ENCODE data around the gene PDE6D. TPM values are rescaled to one million over a fixed set of nuclear protein-coding genes. Genes with fewer than 3 reads are reported as not detected.
A peak's percentile ranks its signal among the peaks of the same experiment; 100 is the strongest.

The PDE6D gene
- total and polyA plus RNA-seq, 8 donors = 1.7 to 29.4 (median 24.1) TPM; not detected in 1

DNA sequence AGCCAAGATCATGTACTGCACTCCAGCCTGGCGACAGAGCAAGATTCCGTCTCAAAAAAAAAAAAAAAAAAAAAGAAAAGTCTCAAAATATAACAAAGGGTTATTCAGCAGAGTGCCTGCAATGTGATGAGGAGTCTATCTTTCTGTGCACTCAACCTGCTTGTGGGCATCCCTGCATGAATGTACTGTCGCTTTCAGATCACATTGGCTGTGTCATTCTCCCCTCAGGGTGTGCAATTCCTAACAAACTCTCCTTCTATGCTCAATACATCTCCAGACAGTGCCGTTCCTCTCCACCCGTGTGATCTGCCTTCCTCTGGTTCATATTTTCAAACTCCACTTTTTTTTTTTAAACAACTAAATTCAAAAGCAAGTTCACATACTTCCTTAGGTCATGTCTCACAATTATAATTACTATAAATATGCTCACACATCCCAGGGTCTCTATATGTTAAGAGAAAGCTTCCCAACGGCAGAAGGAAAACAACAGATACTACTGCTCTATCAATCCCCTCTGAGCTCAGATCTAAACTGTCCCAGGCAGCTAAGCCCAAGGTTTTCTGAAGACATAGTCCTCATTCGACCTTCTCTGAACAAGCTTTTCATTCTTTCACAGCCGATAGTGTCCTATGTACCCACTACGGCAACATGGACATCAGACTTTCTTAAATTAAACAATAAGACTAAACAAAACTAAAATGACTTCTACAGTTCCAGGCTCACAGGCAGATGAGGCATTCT is 37.5 kb downstream of the PDE6D start:
- no peak for DNase-seq
- Histone ChIP-seq H3K27ac (no peak overlapping the region), H3K4me1 (no peaks in the 10 kb centered on the region), H3K27me3 (no peaks in the 10 kb centered on the region), H3K9me3 (no peaks in the 10 kb centered on the region), H3K4me3 (no peak overlapping the region), H3K36me3 (peaks cover 0 to 7% (median 0%) of the 10 kb centered on the region in 4 donors)
- 60 to 68% (median 66%) methylated on average over 9 of the region's 9 CpGs for WGBS, 5 donors
- no peak for TF ChIP-seq POLR2AphosphoS5 (IDR thresholded peaks at IDR 0.05)
- TF ChIP-seq, protein P1, sequence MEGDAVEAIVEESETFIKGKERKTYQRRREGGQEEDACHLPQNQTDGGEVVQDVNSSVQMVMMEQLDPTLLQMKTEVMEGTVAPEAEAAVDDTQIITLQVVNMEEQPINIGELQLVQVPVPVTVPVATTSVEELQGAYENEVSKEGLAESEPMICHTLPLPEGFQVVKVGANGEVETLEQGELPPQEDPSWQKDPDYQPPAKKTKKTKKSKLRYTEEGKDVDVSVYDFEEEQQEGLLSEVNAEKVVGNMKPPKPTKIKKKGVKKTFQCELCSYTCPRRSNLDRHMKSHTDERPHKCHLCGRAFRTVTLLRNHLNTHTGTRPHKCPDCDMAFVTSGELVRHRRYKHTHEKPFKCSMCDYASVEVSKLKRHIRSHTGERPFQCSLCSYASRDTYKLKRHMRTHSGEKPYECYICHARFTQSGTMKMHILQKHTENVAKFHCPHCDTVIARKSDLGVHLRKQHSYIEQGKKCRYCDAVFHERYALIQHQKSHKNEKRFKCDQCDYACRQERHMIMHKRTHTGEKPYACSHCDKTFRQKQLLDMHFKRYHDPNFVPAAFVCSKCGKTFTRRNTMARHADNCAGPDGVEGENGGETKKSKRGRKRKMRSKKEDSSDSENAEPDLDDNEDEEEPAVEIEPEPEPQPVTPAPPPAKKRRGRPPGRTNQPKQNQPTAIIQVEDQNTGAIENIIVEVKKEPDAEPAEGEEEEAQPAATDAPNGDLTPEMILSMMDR (IDR thresholded peaks at IDR 0.05) = no peak
- TF ChIP-seq EP300 (IDR thresholded peaks at IDR 0.05) = no peak
- no peak for TF ChIP-seq POLR2A (IDR thresholded peaks at IDR 0.05)
- intact Hi-C loops (cut with DNase I; ENCODE audit: low total_unique reads) = no loop called here

DNA sequence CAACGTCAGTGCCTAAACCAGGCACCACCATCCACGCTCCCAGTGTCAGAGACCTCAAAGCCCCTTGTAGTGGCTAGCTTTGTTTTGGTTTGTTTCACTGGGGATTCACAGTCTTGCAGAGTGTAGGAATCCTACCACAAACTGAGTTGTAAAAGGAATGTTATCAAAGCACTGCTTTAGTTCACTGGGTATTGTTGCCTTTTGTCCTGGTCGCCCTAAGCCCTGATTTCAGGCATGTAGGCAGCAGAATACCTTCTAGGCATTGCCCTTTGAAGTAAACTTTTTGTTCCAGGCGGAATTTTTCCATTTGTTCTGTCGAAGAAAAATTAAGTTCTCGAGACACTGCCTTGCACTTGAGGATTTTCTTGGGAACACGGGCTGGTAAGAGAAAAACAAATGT is 43.3 kb downstream of the PDE6D start:
- 92 to 94% (median 94%) methylated on average over 7 of the region's 7 CpGs for WGBS, 5 donors
- TF ChIP-seq POLR2AphosphoS5 (IDR thresholded peaks at IDR 0.05) = no peak
- no peak for TF ChIP-seq POLR2A (IDR thresholded peaks at IDR 0.05)
- TF ChIP-seq EP300 (IDR thresholded peaks at IDR 0.05) = no peak
- TF ChIP-seq, protein P1 (IDR thresholded peaks at IDR 0.05) = no peak
- no peaks in the 10 kb centered on the region for H3K27me3 ChIP-seq
- no peaks in the 10 kb centered on the region for H3K4me1 ChIP-seq
- H3K9me3 ChIP-seq = no peaks in the 10 kb centered on the region
- H3K4me3 ChIP-seq = no peak overlapping the region
- intact Hi-C loops (cut with DNase I; ENCODE audit: low total_unique reads) = no loop called here
- no peak for DNase-seq
- peaks cover 3 to 48% (median 41%) of the 10 kb centered on the region in 4 donors for H3K36me3 ChIP-seq
- no peak overlapping the region for H3K27ac ChIP-seq

DNA sequence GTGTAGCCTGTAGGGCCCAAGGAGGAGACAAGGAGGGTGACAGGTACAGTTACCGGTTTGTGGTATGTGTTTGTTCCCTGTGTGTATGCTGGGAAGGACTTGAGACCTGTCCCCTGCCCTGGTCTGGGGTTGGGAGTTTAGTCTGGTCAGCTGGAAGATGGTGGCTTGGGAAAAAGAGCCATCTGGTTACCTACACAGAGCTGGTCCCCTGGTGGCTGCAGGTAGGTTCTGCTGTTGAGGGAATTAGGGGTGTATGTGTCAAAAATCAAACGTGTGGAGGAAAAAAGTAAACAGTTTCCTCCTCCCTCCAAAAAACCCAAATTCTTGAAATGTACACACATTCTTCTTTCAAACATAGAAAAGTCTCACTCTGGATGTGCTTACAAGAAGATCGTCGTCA is 48.5 kb downstream of the PDE6D start:
- 75 to 81% (median 79%) methylated on average over 4 of the region's 4 CpGs for WGBS, 5 donors
- DNase-seq = no peak
- no peak overlapping the region for H3K27ac ChIP-seq
- no peak overlapping the region for H3K4me3 ChIP-seq
- H3K36me3 ChIP-seq = peaks cover 3 to 63% (median 52%) of the 10 kb centered on the region in 4 donors
- H3K4me1 ChIP-seq = no peaks in the 10 kb centered on the region
- no peaks in the 10 kb centered on the region for H3K27me3 ChIP-seq
- intact Hi-C loops (cut with DNase I; ENCODE audit: low total_unique reads) = no loop called here
- TF ChIP-seq POLR2A (IDR thresholded peaks at IDR 0.05) (no peak), POLR2AphosphoS5 (IDR thresholded peaks at IDR 0.05) (no peak), EP300 (IDR thresholded peaks at IDR 0.05) (no peak)
- TF ChIP-seq, protein P1 (IDR thresholded peaks at IDR 0.05) = no peak
- no peaks in the 10 kb centered on the region for H3K9me3 ChIP-seq

GRCh38 chr2:231727621-231728020 is 53.5 kb downstream of the PDE6D start:
- Histone ChIP-seq H3K27ac (no peak overlapping the region), H3K9me3 (no peaks in the 10 kb centered on the region), H3K4me3 (no peak overlapping the region), H3K36me3 (peaks cover 0 to 31% (median 19%) of the 10 kb centered on the region in 4 donors), H3K4me1 (no peaks in the 10 kb centered on the region), H3K27me3 (no peaks in the 10 kb centered on the region)
- WGBS, 5 donors = 55 to 68% (median 63%) methylated on average over 4 of the region's 4 CpGs
- DNase-seq = peak in 1 of 2 donors; percentile 44
- intact Hi-C loops (cut with DNase I; ENCODE audit: low total_unique reads) = no loop called here
- TF ChIP-seq POLR2AphosphoS5 (IDR thresholded peaks at IDR 0.05) (no peak), EP300 (IDR thresholded peaks at IDR 0.05) (no peak), POLR2A (IDR thresholded peaks at IDR 0.05) (no peak)
- TF ChIP-seq, protein P1 (IDR thresholded peaks at IDR 0.05) = no peak
